GM10847 (cell line): Measurements from ENCODE around the gene GRM4.

Experiments used
- POLR2A ChIP-seq: IDR thresholded peaks from 2 replicates; pipeline ENCODE4 v1.6.1; 2011; ENCODE audit not compliant: insufficient read length; ENCODE audit errors: extremely low read depth

The GRM4 gene

DNA sequence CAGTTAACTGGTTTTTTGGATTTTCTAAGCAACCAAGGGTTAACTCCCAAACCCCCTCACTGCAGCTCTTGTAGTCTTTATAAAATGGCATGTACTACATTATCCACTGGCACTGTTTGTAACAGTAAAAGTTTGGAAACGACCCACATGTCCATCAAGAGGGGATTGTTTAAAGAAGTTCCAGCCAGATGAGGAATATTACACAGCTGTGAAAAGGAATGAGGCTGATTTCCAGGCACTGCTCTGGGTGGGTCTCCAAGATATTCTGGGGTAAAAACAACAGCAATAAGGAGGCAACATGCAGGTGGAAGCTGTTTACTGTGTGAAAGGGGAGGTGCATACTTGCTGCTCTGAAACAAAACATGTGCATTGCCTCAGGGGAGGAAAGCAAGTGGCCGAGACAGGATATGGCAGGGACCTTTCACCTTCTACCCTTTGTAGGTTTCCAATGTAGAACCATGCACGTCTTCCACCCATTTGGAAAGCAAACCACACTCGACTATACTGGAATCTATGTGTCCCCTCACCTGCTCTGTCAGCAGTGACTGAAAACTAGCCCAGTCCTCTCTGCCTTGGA, 51.9 kb downstream of the GRM4 start:
- TF ChIP-seq POLR2A, result no peak

DNA sequence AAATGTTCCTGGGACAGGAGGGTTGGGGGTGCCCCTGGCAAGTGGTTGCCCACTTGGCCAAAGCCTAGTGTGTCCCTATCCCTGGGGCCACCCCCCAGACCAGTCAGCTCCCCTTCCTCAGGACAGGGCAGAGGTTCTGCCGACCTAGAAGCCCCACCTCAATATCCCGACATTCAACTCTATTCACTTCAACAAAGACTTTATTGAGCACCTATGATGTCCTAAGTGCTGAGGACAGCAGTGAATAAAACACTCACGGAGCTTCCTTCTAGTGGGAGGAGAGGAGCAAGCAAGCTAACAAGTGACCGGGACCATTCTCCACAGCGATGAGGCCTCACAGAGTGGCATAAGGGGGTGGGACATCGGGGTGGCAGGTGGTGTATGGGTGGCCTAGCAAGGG, 52.7 kb downstream of the GRM4 start:
- TF ChIP-seq POLR2A, result no peak

DNA sequence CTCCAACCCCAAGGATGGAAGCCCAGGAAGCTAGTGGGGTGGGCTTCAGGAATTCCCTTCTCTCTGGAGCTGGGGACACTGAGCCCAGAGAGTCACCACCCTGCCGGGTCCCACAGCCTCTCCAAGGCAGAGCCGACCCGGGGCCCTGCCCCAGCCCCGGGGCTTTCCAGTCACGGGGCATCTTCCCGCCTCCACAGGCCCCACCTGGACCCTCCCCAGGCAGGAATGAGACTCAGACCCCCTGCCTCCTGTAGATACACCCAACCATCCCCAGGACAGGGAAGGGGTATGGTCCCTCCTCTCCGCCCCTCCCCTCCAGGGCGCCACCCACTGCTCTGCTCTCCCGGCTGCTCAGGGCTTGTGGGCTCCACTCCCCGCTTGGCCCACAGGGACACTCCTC, 53.3 kb downstream of the GRM4 start:
- no peak for TF ChIP-seq POLR2A

DNA sequence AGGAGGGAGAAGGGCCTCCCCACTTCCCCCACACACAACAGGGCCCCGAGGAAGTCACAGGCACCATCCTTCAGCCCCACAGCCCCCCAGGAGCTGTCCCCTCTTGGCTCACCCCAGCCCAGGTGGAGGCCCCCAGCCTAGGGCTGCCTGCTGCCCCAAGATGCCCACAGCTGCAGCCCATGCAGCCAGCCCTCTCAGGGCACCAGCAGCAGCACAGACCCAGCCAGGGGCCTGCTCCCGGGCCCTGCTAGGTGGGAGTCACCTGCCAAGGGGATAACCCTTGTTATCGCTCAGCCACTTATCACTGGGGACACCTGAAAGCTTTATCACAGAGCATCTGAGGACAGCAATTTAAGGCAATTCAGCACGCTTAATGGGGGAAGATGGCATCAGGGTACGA, 55.0 kb downstream of the GRM4 start:
- TF ChIP-seq POLR2A, result no peak

DNA sequence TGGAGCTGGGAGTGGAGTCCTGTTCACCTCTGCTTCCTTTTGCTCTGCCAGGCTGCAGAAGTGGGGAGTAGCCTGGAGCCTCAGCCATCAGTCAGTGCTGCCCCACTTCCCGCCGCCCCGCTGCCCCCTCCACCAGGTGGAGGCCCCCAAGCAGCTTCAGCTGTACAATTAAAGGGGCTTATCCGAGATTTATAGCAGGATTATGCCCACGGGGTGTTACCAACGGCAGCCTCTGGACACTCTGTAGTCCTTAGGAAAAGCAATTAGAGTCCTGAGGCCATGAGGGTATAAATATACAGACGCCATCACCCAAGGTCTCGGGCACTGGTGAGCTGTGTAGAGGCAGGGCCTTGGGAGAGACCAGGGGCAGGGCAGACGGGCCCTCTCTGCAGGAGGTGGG, 55.4 kb downstream of the GRM4 start:
- no peak for TF ChIP-seq POLR2A

DNA sequence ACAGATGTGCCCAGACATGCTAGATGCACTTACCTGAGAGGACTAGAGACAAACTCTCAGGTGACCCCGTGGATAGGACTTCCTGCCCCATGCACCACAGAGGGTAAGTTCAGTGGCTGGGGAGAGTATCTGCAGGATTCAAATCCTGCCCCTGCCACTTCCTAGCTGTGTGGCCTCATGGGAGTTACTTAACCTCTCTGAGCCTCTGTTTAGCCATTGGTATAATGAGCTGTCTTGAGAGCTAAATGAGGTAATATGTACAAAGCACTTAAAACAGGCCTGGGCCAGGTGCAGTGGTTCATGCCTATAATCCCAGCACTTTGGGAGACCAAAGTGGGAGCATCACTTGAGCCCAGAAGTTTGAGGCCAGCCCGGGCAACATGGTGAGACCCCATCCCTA, 59.3 kb downstream of the GRM4 start:
- TF ChIP-seq POLR2A, result no peak

DNA sequence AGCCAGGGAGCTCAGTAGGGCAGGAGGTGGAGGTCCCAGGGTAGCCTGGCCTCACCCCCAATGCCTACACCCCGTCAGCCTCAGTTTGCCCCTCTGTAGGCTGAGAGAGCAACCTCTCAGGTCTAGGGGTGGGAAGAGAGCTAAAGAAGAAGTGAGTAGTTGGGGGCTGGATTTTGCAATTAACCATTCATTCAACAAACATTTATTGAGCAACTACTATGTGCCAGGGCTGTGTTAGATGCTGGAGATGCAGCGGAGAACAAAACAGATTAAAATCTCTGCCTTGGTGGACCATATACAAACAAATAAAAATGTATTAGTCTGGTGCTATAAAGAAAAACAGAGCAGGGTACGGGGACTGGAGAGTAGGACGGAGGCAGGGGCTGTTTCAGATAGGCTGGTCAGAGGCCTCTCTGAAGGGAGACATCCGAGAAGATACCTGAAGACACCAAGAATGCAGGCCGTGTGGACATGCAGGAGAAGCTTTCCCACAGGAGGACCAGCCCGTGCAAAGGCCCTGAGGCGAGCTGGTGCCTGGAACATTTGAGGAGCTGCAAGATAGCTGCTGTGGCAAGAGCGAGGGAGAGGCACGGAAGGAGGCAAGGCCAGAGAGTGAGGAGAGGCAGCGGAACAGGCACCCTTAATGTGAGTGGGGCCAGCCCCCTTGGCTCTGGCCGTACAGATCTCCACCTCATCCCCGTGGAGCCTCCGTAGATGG, 60.3 kb downstream of the GRM4 start:
- TF ChIP-seq POLR2A, result no peak

DNA sequence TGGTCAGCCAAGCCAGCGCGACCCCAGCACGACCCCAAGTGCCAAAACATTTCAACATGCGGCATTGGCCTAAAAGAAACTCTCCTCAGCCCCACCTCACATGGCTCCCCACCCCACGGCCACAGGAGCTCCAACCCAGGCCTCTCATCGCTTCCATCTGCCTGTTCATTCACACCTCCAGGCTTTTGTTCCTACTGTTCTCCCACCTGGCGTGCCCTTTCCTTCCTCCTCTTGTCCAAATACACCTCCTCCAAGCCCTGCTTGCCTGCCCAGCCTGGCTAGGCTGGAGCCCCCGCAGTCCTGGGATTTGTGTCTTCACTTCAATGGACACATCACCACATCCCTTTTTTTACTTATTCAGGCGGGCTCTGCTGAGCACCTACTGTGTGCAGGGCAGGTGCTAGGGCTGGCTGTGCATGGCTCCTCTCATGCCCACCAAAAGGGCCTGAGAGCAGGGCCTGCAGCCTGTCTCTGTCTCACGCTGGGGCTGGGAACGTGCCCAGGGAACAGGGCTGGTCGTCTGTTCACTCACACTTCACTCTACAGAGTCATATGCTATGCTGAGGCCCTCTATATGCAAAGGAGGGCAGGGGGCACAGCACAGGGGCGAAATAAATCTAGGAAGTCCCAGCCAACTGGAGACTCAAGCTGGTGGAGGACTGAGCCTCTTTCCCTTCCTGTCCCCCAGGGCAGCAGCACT, 61.1 kb downstream of the GRM4 start:
- no peak for TF ChIP-seq POLR2A

DNA sequence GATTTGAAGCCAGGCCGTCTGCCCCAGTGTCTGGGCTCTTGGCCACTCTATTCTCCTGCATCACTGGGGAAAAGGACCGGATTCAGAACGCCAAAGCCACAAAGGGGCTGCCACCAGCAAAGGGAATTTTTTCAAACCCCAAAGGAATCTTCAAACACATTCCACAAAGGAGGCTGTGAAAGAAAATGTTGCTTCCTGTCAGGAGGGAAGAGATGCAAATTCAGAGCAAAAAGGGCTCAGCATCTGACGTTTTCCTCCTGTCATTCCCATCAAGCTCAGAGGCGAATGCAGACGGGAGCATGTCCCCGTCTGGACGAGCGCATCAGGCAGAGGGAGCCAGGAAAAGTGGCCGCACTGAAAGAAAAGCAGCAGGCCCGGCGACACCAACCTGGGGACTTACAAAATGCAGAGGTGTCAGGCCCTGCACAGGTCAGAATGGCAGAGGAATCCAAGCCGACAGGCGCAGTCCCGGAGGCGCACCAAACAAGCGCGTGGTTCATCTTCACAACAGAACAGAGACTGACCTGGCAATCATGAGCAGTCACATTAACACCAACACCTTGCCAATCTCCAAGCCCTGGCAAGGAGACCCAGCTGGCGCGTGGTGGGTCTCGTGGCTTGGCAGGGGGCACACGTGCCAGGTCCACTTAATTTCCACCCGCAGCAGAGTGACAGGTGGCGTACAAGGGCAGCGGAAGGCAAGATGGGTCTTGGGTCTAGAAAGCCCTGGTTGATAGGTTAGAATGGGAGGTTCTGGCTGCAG, 62.8 kb downstream of the GRM4 start:
- TF ChIP-seq POLR2A, result no peak

DNA sequence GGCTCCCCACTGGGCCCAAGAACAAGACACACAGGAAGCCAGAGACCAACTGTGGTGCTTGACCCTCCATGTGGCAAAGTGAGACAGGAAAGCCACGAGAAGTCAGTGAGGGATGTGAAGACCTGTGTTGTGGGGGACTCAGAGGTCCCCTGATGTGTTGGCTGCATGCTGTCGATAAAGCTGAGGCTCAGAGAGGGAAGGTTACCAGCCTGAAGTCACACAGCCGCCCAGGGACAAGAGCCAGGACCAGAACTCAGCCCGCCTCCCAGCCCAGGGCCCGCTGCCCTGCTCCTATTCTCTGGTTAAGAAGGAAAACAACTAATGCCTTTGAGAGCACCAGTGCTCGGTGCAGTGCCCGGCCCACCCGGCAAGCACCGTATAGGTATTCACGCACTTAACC, 63.5 kb downstream of the GRM4 start:
- no peak for TF ChIP-seq POLR2A

DNA sequence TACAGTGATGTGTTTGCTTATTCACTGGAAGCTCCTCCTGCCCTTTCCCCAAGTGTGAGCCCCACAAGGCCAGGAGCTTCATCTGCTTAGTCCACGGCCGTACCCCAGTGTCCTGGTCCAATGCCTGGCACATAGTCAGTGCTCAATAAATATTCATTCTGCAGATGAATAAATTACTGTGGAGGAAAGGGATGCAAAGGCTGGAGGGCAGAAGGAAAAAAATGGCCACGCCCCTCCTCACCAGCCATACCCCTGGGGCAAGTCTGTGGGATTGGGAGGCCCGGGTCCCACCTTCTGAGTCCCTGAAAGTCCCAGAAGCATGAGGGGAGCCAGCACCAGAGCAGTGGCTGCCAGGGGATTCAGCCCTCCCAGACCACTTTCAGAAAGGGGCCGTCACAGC, 65.5 kb downstream of the GRM4 start:
- TF ChIP-seq POLR2A, result no peak

DNA sequence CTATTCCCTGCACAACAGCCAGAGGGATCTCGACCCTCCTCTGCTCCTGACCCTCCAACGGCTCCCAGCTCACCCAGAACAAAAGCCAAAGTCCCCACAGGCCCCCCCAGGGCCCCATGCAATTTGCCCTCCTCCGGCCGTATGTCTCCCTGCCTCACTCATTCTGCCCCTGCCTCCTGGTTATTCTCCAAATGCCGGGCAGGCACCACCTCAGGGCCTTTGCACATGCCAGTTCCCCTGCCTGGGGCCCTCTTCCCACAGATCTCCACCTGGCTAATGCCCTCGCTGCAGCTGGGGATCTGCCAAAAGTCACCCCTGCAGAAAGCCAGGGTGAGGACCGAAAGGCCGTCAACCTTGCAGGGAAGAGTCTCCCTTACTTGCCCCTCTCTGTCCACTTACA, 66.0 kb downstream of the GRM4 start:
- TF ChIP-seq POLR2A, result no peak

DNA sequence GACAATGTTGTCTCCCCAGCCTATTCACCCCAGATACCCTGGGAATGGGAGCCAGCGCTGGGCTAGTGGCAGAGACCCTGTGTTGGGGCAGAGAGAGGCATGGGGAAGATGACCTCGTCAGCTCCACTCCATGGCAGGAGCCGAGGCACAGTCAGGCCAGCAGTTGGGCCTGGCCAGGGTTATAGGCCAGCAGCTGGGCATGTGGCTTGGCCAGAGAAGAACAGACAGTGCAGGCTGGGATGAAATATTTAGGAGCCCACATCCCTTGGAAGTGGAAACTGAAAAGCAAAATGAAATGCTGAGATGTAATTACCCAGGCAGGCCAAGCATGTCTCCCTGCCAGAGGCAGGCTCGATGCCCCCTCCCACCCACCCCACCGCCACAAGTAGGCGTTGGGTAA, 70.0 kb downstream of the GRM4 start:
- no peak for TF ChIP-seq POLR2A

DNA sequence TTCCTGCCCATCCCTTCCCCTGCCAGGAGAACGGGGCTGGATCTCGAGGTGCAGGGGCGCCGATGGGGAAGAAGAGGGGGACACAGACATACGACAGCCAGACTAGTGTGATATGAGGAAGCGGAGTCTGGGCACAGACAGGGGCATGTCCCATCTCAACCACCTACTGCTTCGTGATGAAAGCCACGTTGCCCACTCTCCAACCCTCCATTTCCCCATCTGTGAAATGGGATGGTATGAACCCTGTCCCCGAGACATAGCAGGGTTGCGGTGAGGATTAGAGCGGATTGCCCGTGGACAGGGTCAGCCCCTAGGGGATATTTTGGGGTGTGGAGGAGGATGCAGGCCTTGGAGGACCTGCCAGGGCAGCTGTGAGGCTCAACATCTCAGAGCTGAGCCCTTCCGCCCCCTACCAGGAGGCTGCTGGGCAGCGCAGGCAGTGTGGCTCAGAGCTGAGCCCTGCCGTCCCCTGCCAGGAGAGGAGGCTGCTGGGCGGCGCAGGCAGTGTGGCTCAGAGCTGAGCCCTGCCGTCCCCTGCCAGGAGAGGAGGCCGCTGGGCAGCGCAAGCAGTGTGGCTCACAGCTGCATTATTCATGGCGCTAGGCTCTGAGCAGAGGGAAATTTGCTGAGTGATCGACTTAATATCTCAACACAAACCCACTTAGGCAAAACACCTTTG, 71.7 kb downstream of the GRM4 start:
- TF ChIP-seq POLR2A, result no peak

DNA sequence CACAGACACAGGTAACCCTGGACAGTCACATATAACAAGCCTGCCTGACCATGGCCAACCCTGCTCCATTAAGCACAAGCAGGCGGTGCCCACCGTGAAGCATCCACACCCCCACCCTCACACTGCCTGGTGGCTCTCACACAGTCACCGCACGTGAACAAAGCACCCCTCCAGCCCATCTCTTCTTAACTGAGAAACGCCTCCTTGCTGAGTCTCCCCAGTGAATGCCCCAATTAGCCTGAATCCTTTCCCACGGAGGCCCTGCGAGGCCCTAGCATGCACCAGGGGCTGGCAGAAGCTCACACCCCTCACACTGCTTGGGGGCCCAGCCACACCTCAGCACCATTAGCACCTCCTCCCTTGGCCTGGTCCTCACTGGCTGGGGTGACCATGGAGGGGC, 72.3 kb downstream of the GRM4 start:
- TF ChIP-seq POLR2A, result no peak

DNA sequence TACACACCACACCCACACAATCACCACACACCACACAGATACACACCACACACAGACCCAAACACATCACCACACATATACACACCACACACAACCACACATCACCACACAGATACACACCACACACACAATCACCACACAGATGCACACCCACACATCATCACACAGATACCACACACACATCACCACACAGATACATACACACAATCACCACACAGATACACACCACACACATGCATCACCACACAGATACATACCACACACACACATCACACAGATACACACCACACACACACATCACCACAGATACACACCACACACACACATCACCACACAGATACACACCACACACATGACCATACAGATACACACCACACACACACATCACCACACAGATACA, 73.2 kb downstream of the GRM4 start:
- TF ChIP-seq POLR2A, result no peak

DNA sequence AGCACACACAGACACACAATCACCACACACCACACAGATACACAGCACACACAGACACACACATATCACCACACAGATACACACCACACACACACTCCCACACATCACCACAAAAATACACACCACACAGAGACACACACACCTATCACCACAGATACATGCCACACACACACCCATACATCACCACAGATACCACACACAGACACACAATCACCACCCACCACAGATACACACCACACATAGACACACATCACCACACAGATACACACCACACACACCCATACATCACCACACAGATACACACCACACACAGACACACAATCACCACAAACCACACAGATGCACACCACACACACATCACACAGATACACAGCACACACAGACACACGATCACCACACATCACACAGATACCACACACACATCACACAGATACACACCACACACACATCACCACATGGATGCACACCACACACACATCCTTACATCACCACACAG, 74.0 kb downstream of the GRM4 start:
- no peak for TF ChIP-seq POLR2A
